ENCODE data around the gene LRRC27.

Gene LRRC27

GRCh38 chr10:132417257-132417910, 85.4 kb downstream of the LRRC27 start:
- DNase-seq: no peak

GRCh38 chr10:132417957-132418441, 86.0 kb downstream of the LRRC27 start:
- DNase-seq: peak in 2 of 3 experiments; percentile 9 to 13

GRCh38 chr10:132418527-132419416, 86.8 kb downstream of the LRRC27 start:
- peak; percentile 53 to 67 (median 61) for DNase-seq

GRCh38 chr10:132419538-132420468, 87.8 kb downstream of the LRRC27 start:
- no peak for DNase-seq

- no peak for DNase-seq
Measured at GRCh38 chr10:132420469-132420980, 88.5 kb downstream of the LRRC27 start.

GRCh38 chr10:132420981-132421846, 89.2 kb downstream of the LRRC27 start:
- peak; percentile 49 to 55 (median 51) for DNase-seq

GRCh38 chr10:132421847-132422751, 90.1 kb downstream of the LRRC27 start:
- peak; percentile 51 to 84 (median 71) for DNase-seq

- DNase-seq: peak in 1 of 3 experiments; percentile 53
Measured at GRCh38 chr10:132422903-132423825, 91.2 kb downstream of the LRRC27 start.

GRCh38 chr10:132423966-132424861, 92.2 kb downstream of the LRRC27 start:
- DNase-seq: peak; percentile 37 to 83 (median 48)

GRCh38 chr10:132425029-132425756, 93.2 kb downstream of the LRRC27 start:
- DNase-seq: no peak

- DNase-seq: no peak
Measured at GRCh38 chr10:132425757-132426155, 93.8 kb downstream of the LRRC27 start.

GRCh38 chr10:132427006-132427771, 95.2 kb downstream of the LRRC27 start:
- DNase-seq: no peak

GRCh38 chr10:132427939-132428367, 96.0 kb downstream of the LRRC27 start:
- DNase-seq: no peak

GRCh38 chr10:132428486-132428995, 96.5 kb downstream of the LRRC27 start:
- DNase-seq: no peak

Measured in NCI-H1417 (cell line).